Endothelial cell of umbilical vein (primary cell): ENCODE results near the gene ANP32E.

ENCODE experiments used
- CTCF ChIP-seq, 2 donors: IDR thresholded peaks; 1 replicate in 1 of 2; 2 replicates in 1 of 2; pipeline ENCODE4 v1.5.1; 2011; ENCODE audit warnings: low read length in 2 of 2, mild to moderate bottlenecking in 2 of 2, moderate library complexity in 2 of 2, control low read depth in 1 of 2, inconsistent platforms in 1 of 2, low read depth in 1 of 2; ENCODE audit not compliant: insufficient read depth in 1 of 2; ENCODE audit errors: extremely low read depth in 1 of 2
- EZH2 ChIP-seq: IDR thresholded peaks from 2 replicates; pipeline ENCODE4 v1.6.1; 2012; ENCODE audit warnings: borderline replicate concordance, low read depth, mild to moderate bottlenecking, moderate library complexity, low read length, inconsistent platforms; ENCODE audit not compliant: severe bottlenecking
- FOS ChIP-seq: IDR thresholded peaks from 2 replicates; pipeline ENCODE4 v1.6.1; 2011; ENCODE audit warnings: mild to moderate bottlenecking, low read length, moderate library complexity, borderline replicate concordance; ENCODE audit not compliant: insufficient read depth
- MAX ChIP-seq: IDR thresholded peaks from 2 replicates; pipeline ENCODE4 v1.6.1; 2011; ENCODE audit not compliant: insufficient read depth, insufficient read length
- MYC ChIP-seq: IDR thresholded peaks from one replicate; pipeline ENCODE4 v1.6.1; 2011; ENCODE audit warnings: mild to moderate bottlenecking, low read depth, low read length
- POLR2A ChIP-seq: IDR thresholded peaks from 2 replicates; pipeline ENCODE4 v1.6.1; 2012; ENCODE audit warnings: low read depth, mild to moderate bottlenecking, control low read depth, low read length
- POLR2AphosphoS5 ChIP-seq: IDR thresholded peaks from 2 replicates; pipeline ENCODE4 v1.6.1; 2012; ENCODE audit warnings: low read depth, mild to moderate bottlenecking, control low read depth, low read length, moderate library complexity; ENCODE audit not compliant: insufficient read depth

GRCh38 chr1:150210091-150210490 is 25.8 kb downstream of the ANP32E start:
- TF ChIP-seq CTCF (IDR thresholded peaks at IDR 0.05; ENCODE audit: extremely low read depth in 1 of 2, insufficient read depth in 1 of 2, low read depth in 1 of 2, low read length in 2 of 2) (no peak), POLR2A (no peak), EZH2 (no peak), MYC (no peak), POLR2AphosphoS5 (no peak), FOS (no peak), MAX (no peak)
